ENCODE data around the gene NEDD4L. TPM values are rescaled to one million over a fixed set of nuclear protein-coding genes. Genes with fewer than 3 reads are reported as not detected.

NEDD4L gene
- total and polyA plus RNA-seq, 12 donors = 17.8 to 110 (median 37.6) TPM

DNA sequence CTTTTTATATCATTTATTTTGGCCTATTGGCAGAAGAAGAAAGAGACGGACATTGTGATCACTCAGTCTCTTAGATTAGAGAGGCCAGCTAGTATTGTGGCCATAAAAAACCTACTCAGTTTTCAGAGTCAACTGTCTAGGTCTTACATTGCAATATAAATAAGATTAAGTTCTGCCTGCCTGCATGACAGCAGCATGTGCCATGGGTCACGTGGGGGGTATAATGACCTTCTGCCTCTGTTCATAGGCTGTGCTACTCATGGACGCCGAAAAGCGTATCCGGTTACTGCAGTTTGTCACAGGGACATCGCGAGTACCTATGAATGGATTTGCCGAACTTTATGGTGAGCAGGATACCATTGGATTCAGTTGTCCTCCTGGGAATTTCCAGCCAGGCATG, 346.4 kb downstream of the NEDD4L start:
- Histone ChIP-seq H3K27me3 (no peaks in the 10 kb centered on the region), H3K27ac (no peak overlapping the region), H3K4me1 (replicated peaks in 1 of 2) (no peaks in the 10 kb centered on the region), H3K36me3 (replicated peaks in 1 of 2) (peaks cover 0 to 39% of the 10 kb centered on the region in 2 donors), H3K9me3 (replicated peaks in 1 of 3) (no peaks in the 10 kb centered on the region), H3K4me3 (no peak overlapping the region)
- peak in 1 of 7 donors; percentile 13 for DNase-seq
- 94 to 99% (median 96%) methylated on average over 8 to 9 of the region's 9 CpGs for WGBS, 4 donors
- TF ChIP-seq, protein P1, sequence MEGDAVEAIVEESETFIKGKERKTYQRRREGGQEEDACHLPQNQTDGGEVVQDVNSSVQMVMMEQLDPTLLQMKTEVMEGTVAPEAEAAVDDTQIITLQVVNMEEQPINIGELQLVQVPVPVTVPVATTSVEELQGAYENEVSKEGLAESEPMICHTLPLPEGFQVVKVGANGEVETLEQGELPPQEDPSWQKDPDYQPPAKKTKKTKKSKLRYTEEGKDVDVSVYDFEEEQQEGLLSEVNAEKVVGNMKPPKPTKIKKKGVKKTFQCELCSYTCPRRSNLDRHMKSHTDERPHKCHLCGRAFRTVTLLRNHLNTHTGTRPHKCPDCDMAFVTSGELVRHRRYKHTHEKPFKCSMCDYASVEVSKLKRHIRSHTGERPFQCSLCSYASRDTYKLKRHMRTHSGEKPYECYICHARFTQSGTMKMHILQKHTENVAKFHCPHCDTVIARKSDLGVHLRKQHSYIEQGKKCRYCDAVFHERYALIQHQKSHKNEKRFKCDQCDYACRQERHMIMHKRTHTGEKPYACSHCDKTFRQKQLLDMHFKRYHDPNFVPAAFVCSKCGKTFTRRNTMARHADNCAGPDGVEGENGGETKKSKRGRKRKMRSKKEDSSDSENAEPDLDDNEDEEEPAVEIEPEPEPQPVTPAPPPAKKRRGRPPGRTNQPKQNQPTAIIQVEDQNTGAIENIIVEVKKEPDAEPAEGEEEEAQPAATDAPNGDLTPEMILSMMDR (IDR thresholded peaks at IDR 0.05) = no peak
- TF ChIP-seq POLR2A (IDR thresholded peaks at IDR 0.05) = no peak
- intact Hi-C loops (cut with DNase I) = no loop called here

DNA sequence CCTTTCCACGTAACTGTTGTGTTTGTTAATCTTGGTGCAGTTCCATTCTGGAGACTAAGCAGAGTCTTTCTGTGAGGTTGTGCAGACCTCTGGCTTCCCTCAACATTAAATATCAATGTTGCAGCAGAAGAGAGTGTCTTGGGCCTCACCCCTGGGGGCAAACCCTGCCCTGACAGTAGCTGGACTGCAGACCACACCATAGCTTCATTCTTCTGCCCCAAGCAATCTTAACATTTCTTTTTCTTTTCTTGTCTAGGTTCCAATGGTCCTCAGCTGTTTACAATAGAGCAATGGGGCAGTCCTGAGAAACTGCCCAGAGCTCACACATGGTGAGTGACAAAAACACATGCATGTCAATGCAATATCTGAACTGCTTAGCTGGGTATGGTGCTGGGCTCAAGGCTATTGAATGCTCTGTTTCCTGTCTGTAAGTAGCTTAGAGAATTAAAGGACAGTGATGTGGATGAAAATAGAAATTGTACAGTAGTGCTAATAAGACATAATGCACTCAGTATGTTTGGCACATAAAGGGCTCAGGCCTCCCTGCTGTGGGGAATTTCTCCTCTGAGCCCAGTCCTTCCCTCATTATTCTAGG, 347.3 kb downstream of the NEDD4L start:
- Histone ChIP-seq H3K4me1 (replicated peaks in 1 of 2) (no peaks in the 10 kb centered on the region), H3K27me3 (no peaks in the 10 kb centered on the region), H3K9me3 (replicated peaks in 1 of 3) (no peaks in the 10 kb centered on the region), H3K36me3 (replicated peaks in 1 of 2) (peaks cover 0 to 37% of the 10 kb centered on the region in 2 donors), H3K4me3 (no peak overlapping the region), H3K27ac (no peak overlapping the region)
- no peak for DNase-seq
- WGBS, 4 donors = 78 to 100% (median 86%) methylated on average over 1 of the region's 1 CpG
- intact Hi-C loops (cut with DNase I) = no loop called here
- no peak for TF ChIP-seq POLR2A (IDR thresholded peaks at IDR 0.05)
- TF ChIP-seq, protein P1 (IDR thresholded peaks at IDR 0.05) = no peak

DNA sequence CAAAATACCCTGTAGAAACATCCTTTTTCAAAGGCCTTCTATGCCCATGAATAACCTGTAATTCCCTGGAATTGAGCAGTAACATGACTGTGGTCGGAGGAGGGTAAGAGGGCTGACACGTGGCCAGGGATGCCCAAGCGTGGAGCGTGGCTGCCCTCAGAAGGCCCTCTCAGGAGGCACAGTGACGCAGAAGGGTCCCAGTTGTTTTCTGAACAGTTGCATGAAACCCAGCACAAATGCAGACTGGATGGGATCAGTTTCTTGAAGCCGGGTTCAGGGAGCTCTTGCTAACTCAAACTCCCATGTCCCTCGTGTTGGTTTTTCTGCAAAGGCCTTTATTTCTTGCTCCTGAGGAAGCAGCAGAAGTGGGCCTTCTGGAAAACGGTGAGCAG, 347.9 kb downstream of the NEDD4L start:
- Histone ChIP-seq H3K36me3 (replicated peaks in 1 of 2) (peaks cover 0 to 31% of the 10 kb centered on the region in 2 donors), H3K27me3 (no peaks in the 10 kb centered on the region), H3K4me3 (no peak overlapping the region), H3K4me1 (replicated peaks in 1 of 2) (no peaks in the 10 kb centered on the region), H3K9me3 (replicated peaks in 1 of 3) (no peaks in the 10 kb centered on the region), H3K27ac (no peak overlapping the region)
- no peak for TF ChIP-seq POLR2A (IDR thresholded peaks at IDR 0.05)
- TF ChIP-seq, protein P1 (IDR thresholded peaks at IDR 0.05) = no peak
- intact Hi-C loops (cut with DNase I) = no loop called here
- WGBS, 4 donors = 89 to 91% (median 91%) methylated on average over 7 to 8 of the region's 8 CpGs
- DNase-seq = peak in 1 of 7 donors; percentile 0

DNA sequence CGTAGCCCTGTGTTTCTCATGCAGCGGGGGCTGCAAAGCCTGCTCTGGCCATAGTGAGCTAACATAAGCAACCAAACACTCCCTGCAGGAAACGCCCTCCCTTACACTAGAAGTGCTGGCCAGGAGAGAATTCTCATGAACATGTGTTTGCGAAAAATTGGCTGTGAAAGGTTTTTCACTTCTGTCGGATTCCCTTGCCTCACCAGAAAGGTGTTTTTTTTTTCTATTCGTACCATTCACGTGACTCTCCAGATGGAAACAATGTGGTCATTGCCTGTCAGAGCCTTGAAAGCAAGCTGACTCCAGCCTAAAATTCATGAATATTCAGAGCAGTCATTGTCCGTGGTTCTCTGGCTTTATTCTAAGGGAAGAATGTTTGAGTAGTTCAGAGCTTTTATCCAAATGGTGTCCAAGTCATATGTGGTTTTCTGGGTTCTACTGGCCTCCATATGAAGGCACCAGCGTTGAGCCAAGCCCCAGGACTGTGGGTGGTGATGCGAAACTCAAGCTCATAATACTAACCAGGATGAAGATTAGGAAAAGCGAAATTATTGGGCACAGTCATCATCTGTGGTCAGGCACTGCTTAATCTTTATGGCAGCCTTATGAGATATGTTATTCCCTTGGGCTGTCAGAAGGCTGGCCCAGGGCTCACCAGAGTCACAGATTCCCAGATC, 348.4 kb downstream of the NEDD4L start:
- Histone ChIP-seq H3K36me3 (replicated peaks in 1 of 2) (peaks cover 0 to 31% of the 10 kb centered on the region in 2 donors), H3K27me3 (no peaks in the 10 kb centered on the region), H3K4me1 (replicated peaks in 1 of 2) (no peaks in the 10 kb centered on the region), H3K4me3 (no peak overlapping the region), H3K27ac (no peak overlapping the region), H3K9me3 (replicated peaks in 1 of 3) (no peaks in the 10 kb centered on the region)
- peak in 1 of 7 donors; percentile 7 for DNase-seq
- intact Hi-C loops (cut with DNase I) = no loop called here
- 85 to 92% (median 89%) methylated on average over 9 to 11 of the region's 11 CpGs for WGBS, 4 donors
- TF ChIP-seq, protein P1 (IDR thresholded peaks at IDR 0.05) = no peak
- no peak for TF ChIP-seq POLR2A (IDR thresholded peaks at IDR 0.05)

Data from adrenal gland (tissue), 12 donors.